8988T (cell line): ENCODE data around the gene CLPX.
"Not testable (repeated sequence)": the region's sequence is repeated elsewhere in the genome, so short reads cannot be mapped to it uniquely, and the experiment has no call there.

ENCODE experiments used
- DNase-seq: peaks from one replicate; pipeline ENCODE4 v3.0.0; 2011

The CLPX gene

GRCh38 chr15:65204931-65205660 lies 20.0 kb upstream of the CLPX start:
- DNase-seq = no peak

GRCh38 chr15:65204236-65204930 lies 19.2 kb upstream of the CLPX start:
- no peak for DNase-seq

DNA sequence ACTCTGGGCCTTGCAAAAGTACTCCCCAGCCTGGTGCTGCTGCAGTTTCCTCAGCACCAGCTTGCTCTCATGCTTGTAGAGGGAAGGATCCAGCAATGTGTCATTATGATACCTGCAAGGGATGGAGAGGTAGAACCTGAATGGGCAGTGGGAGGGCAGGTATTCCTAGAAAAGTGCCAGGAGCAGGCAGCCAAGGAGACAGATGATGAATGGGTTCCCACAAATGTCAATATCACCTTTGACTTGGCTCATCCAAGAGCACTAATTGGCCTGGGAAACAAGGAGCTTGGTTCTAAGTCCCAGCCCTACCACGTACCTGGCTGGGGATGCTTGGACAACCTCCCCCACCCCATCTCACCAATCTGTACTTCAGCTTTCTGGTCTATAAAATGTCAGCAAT lies 16.8 kb upstream of the CLPX start:
- no peak for DNase-seq

DNA sequence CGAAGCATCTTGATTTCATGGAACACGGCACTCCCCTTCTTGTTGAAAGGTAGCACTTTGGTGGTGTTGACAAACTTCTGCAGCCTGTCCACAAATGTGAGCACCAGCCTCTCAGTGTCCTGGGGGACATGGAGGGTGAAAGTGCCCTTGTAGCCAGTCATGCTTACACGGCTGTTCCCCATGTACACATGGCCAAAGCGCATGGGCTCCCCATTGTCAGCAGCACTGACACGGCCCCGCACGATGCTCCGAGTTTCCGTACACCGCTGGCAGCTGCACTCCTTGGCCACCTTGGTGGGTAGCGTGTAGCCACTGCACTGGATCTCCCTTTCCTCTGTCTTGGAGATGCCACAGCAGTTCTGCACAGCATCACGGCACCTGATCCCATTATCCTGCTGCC lies 13.4 kb upstream of the CLPX start:
- no peak for DNase-seq

GRCh38 chr15:65197337-65197645 lies 12.1 kb upstream of the CLPX start:
- no peak for DNase-seq

- DNase-seq = no peak
These were observed 11.6 kb upstream of the CLPX start for GRCh38 chr15:65196637-65197336.

- no peak for DNase-seq
These were observed 10.4 kb upstream of the CLPX start for GRCh38 chr15:65195548-65195923.

DNA sequence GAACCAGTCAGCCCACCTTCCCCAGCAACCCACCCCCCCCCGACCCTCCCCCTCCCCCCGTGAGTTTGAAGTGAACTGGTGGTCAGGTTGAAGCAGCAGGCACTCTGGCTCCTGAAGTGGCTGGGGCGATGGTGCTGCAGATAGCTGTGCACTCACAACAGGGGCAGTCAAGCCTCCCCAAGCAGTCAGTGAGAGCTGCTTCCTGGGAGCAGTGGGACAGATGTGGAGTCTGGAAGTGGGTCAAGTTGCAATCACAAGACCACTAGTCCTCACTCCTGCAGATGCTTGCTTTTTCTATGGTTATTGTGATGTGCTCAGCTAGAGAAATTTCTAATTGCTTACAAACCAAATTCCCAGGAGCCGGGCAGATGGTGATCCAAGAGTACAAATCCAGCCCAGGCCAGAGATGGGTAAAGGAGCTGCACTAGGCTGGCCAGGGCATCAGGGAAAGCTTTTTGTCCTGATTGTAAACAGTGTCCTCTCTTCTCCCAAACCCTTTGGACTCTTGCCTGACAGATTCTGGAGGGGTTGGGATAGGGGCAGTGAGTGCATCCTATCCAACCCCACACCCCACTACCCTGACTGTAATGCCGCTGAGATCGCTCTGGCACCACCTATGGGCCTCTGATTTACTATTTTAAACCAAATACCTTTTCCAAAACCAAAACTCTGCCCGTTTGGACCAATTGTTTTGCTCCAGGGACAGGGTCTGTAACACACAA lies 9.8 kb upstream of the CLPX start:
- no peak for DNase-seq

DNA sequence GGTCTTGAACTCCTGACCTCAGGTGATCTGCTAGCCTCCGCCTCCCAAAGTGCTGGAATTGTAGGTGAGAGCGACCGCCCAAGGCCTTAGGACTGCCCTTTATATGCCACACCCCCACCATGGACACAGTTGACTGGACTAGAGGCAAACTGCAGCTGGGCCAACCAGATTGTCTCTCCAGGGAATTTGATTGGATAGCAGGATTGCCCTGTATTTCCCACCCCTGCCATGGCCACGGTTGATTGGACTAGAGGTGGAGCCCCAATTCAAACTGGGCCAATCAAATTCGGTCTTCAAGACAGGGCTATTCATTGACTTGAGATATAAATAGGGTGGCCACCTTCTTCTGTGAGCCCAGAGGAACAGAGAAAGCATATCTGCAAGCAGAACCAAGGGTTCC lies 6.9 kb upstream of the CLPX start:
- no peak for DNase-seq

DNA sequence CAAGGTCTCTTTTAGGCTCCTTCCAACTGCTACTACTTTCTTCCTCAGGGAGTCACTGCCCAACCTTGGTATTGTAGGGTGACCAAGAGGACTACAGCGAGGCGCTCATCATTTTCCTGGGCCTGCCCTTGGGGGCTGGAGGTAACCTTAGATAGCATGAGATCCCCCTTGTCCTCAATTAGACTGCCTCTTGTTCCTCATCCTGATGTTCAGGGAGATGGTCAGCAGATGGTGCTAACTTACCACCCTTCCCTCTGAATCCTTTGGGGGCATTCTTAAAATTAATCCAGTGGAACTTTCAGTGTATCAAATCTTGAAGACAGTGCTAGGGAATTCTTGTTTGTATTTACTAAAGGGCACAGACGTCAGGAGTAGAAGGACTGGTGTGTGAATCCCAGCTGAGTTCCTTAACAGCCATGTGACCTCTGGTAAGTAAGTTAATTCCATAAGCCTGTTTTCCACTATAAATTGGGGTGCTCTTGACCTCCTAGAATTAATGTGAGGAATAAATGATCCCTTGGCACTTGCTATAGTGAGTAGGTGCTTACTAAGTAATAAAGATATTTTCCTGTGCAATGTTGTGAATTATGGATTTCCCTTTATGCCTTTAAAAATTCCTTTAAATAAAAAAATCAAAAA lies 4.1 kb upstream of the CLPX start:
- DNase-seq = peak; percentile 37

DNA sequence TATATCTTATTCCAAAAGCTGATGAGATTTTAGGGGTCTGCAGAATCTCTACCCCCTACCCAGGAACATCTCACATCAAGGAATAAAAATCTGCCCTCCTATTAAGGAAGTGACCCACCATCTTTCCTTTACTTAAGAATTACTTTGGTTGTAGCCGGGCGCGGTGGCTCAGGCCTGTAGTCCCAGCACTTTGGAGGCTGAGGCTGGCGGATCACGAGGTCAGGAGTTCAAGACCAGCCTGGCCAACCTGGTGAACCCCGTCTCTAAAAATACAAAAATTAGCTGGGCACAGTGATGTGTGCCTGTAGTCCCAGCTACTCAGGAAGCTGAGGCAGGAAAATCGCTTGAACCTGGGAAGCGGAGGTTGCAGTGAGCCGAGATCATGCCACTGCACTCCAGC lies 3.3 kb upstream of the CLPX start:
- DNase-seq = not testable (repeated sequence)

- DNase-seq = no peak
These were observed 756 bp downstream of the CLPX start for GRCh38 chr15:65184305-65184867.

GRCh38 chr15:65183865-65184159 lies 1.3 kb downstream of the CLPX start:
- DNase-seq = no peak

- no peak for DNase-seq
These were observed 2.6 kb downstream of the CLPX start for GRCh38 chr15:65182538-65182937.

GRCh38 chr15:65181582-65182353 lies 3.4 kb downstream of the CLPX start:
- DNase-seq = not testable (repeated sequence)

DNA sequence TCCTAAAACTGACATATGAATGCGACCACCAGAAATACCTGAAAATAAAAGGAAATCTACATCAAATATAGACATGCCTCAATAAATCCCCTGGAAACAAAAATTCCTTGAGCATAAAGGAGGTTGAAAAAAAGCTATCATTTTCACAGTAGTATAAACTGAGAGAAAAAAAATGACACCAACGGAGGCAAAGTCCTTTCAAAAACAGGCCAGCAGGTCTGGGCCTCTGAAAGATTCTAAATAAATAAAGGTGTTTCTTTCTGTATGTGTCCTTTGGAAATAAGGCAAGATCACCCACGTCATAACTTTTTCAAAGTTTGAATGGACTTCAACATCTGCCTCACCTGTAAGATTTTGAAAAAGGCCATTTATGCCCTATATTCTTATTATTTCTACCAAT lies 5.0 kb downstream of the CLPX start:
- DNase-seq = no peak

DNA sequence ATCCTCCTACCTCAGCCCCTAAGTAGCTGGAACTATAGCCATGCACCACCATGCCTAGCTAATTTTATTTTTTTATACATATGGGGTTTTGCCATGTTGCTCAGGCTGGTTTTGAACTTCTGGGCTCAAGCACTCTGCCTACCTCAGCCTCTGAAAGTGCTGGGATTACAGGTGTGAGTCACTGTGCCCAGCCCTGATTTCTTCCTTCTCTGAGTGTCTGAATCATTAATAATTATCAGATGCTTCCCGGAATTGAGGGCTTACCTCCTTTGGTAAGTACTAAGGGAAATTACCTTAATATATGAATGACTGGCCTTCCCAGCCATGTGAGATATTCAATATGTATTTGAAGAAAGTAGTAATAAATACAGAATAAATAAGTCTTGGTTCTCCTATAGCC lies 7.2 kb downstream of the CLPX start:
- no peak for DNase-seq

DNA sequence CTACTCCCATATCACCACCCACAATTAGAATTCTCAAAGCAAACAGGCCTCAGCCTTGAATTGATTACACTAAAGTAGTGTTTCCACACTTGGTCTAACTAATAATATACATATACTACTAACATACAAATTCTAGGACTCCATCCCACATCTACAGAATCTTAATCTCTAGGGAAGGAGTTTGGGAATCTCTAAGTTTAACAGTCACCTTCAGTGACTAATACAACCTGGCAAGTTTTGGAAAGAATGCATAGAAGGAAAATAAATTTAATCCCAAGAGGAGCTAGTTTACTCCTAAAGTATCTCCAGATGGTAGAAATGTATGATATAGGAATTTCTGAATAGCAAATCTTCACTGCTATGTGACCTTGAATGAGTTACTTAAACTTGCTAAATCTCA lies 9.1 kb downstream of the CLPX start:
- DNase-seq = no peak

DNA sequence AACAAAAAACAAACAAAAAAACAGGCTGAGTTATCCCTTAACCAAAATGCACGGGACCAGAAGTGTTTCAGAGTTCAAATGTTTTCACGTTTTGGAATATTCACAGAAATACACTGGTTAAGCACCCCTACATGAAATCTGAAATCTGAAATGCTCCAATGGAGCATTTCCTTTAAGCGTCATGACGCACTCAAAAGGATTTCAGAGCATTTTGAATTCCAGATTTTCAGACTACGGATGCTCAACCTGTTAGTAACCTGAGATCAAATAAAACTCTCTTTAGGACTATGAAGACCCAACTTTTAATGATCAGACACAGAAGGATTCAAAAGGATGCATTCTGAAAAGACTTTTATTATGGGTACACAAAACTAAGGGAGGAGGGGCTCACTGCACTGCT lies 9.6 kb downstream of the CLPX start:
- DNase-seq = no peak

GRCh38 chr15:65174509-65174908 lies 10.6 kb downstream of the CLPX start:
- no peak for DNase-seq

DNA sequence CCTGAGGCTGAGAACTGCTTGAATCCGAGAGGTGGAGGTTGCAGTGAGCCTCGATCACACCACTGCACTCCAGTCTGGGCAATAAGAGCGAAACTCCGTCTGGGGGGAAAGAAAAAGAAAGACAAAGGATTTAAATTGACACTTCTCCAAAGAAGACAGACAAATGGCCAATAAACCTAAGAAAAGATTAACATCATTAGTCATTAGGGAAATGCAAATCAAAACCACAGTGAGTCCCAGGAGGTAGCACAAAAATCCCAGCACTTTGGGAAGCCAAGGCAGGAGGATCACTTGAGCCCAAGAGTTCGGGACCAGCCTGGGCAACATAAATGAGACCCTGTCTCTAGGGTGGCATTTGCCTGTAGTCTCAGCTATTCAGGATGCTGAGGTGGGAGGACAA lies 12.6 kb downstream of the CLPX start:
- DNase-seq = no peak

DNA sequence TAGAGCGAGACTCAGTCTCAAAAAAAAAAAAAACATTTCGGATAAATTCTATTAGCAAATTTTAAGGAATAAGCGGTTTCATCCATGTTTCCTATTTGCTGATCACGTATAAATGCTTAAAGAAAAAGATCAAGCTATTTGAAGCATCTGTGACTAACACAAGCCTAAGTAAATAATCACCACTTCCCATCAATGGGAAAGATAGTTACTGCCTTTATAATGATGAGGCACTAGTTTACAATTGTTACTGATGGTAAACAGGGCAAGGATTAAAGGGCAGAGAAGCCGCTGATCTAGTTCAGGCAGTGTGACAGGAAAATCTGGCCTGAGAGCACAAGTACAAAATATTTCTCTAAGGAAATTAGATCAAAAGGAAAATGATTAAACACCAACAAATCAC lies 13.7 kb downstream of the CLPX start:
- no peak for DNase-seq
